H9 (cell line): ENCODE data around the gene HRH1. TPM values are rescaled to one million over a fixed set of nuclear protein-coding genes. Genes with fewer than 3 reads are reported as not detected.

ENCODE experiments used
- DNase-seq: peaks from one replicate; pipeline ENCODE4 v3.0.0-alpha.2; 2017
- H2AFZ ChIP-seq: one replicate; pipeline ENCODE4 v1.6.1; 2013; ENCODE audit warnings: mild to moderate bottlenecking, low read length, control low read depth, moderate library complexity
- H2AK5ac ChIP-seq: 2 replicates; pipeline ENCODE4 v1.6.1; 2013; ENCODE audit warnings: low read length, control low read depth, mixed read lengths; ENCODE audit not compliant: insufficient read length
- H2BK120ac ChIP-seq: one replicate; pipeline ENCODE4 v1.6.1; 2013; ENCODE audit warnings: low read depth, mild to moderate bottlenecking, low read length, control low read depth, inconsistent platforms; ENCODE audit not compliant: poor library complexity, severe bottlenecking
- H2BK12ac ChIP-seq: 2 replicates; pipeline ENCODE4 v1.6.1; 2013; ENCODE audit warnings: low read length, control low read depth, mixed read lengths, low read depth; ENCODE audit not compliant: insufficient read length
- H2BK15ac ChIP-seq: 2 replicates; pipeline ENCODE4 v1.6.1; 2013; ENCODE audit warnings: low read depth, low read length, control low read depth
- H2BK20ac ChIP-seq: one replicate; pipeline ENCODE4 v1.6.1; 2013; ENCODE audit warnings: low read depth, mild to moderate bottlenecking, low read length, control low read depth, inconsistent platforms; ENCODE audit not compliant: poor library complexity, severe bottlenecking
- H2BK5ac ChIP-seq: 2 replicates; pipeline ENCODE4 v1.6.1; 2013; ENCODE audit warnings: low read length, control low read depth, mixed read lengths; ENCODE audit not compliant: insufficient read length
- H3K14ac ChIP-seq: 2 replicates; pipeline ENCODE4 v1.6.1; 2013; ENCODE audit warnings: low read length, control low read depth; ENCODE audit not compliant: insufficient read depth
- H3K18ac ChIP-seq: 2 replicates; pipeline ENCODE4 v1.6.1; 2013; ENCODE audit warnings: low read depth, mild to moderate bottlenecking, mixed read lengths, low read length, control low read depth; ENCODE audit not compliant: insufficient read length
- H3K23ac ChIP-seq: 2 replicates; pipeline ENCODE4 v1.6.1; 2013; ENCODE audit warnings: low read length, control low read depth, mixed read lengths, low read depth; ENCODE audit not compliant: insufficient read length
- H3K23me2 ChIP-seq: 2 replicates; pipeline ENCODE4 v1.6.1; 2013; ENCODE audit warnings: low read depth, mild to moderate bottlenecking, mixed read lengths, low read length, control low read depth; ENCODE audit not compliant: insufficient read length, poor library complexity, severe bottlenecking
- H3K27ac ChIP-seq: 2 replicates; pipeline ENCODE4 v1.5.1; 2013; ENCODE audit warnings: low read length, control low read depth, mixed read lengths, low read depth; ENCODE audit not compliant: insufficient read length
- H3K27me3 ChIP-seq: 2 replicates; pipeline ENCODE4 v1.6.1; 2013; ENCODE audit warnings: low read length, control low read depth, inconsistent platforms; ENCODE audit not compliant: insufficient read depth
- H3K4ac ChIP-seq: 2 replicates; pipeline ENCODE4 v1.6.1; 2013; ENCODE audit warnings: low read depth, mild to moderate bottlenecking, control low read depth, inconsistent platforms, low read length, moderate library complexity
- H3K4me1 ChIP-seq: 2 replicates; pipeline ENCODE4 v1.6.1; 2013; ENCODE audit warnings: low read length, control low read depth, inconsistent platforms; ENCODE audit not compliant: insufficient read depth
- H3K4me2 ChIP-seq: 2 replicates; pipeline ENCODE4 v1.6.1; 2013; ENCODE audit warnings: low read length, control low read depth, mixed read lengths; ENCODE audit not compliant: insufficient read length, insufficient read depth
- H3K56ac ChIP-seq: 2 replicates; pipeline ENCODE4 v1.6.1; 2013; ENCODE audit warnings: low read depth, mild to moderate bottlenecking, mixed read lengths, low read length, control low read depth; ENCODE audit not compliant: insufficient read length
- H3K79me1 ChIP-seq: 2 replicates; pipeline ENCODE4 v1.6.1; 2013; ENCODE audit warnings: low read depth, mild to moderate bottlenecking, moderate library complexity, low read length, control low read depth, inconsistent platforms; ENCODE audit not compliant: insufficient read depth, poor library complexity, severe bottlenecking
- H3K79me2 ChIP-seq: 2 replicates; pipeline ENCODE4 v1.6.1; 2013; ENCODE audit warnings: low read length, control low read depth, inconsistent platforms; ENCODE audit not compliant: insufficient read depth
- H3K9ac ChIP-seq: 2 replicates; pipeline ENCODE4 v1.6.1; 2013; ENCODE audit warnings: low read length, control low read depth, mixed read lengths; ENCODE audit not compliant: insufficient read length; ENCODE audit errors: extremely low read depth
- H3K9me3 ChIP-seq: one replicate; pipeline ENCODE4 v1.6.1; 2013; ENCODE audit warnings: low read depth, low read length, inconsistent platforms; ENCODE audit not compliant: control insufficient read depth
- H3T11ph ChIP-seq: one replicate; pipeline ENCODE4 v1.6.1; 2013; ENCODE audit warnings: mild to moderate bottlenecking, low read length, control low read depth, inconsistent platforms
- H4K20me1 ChIP-seq: one replicate; pipeline ENCODE4 v1.6.1; 2013; ENCODE audit not compliant: control insufficient read depth, insufficient read length, insufficient read depth
- H4K5ac ChIP-seq: 2 replicates; pipeline ENCODE4 v1.6.1; 2013; ENCODE audit warnings: low read depth, mild to moderate bottlenecking, mixed read lengths, low read length, control low read depth; ENCODE audit not compliant: insufficient read length
- H4K8ac ChIP-seq: replicated peaks from 2 replicates; pipeline ENCODE4 v1.6.1; 2013; ENCODE audit warnings: low read length, control low read depth, mixed read lengths, low read depth; ENCODE audit not compliant: insufficient read length
- H4K91ac ChIP-seq: 2 replicates; pipeline ENCODE4 v1.6.1; 2013; ENCODE audit warnings: low read depth, mild to moderate bottlenecking, moderate library complexity, mixed read lengths, low read length, control low read depth; ENCODE audit not compliant: insufficient read length
- H3K27ac Mint-ChIP-seq, 3 experiments: 2 replicates in 2 of 3; 3 replicates in 1 of 3; pipeline ENCODE4 v1.8.0; 2020 to 2021; ENCODE audit warnings: mixed read lengths in 3 of 3, mild to moderate bottlenecking in 1 of 3, moderate library complexity in 1 of 3
- H3K27me3 Mint-ChIP-seq: 2 replicates; pipeline ENCODE4 v1.8.0; 2021; ENCODE audit warnings: low read depth, mild to moderate bottlenecking, moderate library complexity, mixed read lengths
- H3K36me3 Mint-ChIP-seq, 3 experiments: 2 replicates in 2 of 3; 3 replicates in 1 of 3; pipeline ENCODE4 v1.8.0; 2020 to 2021; ENCODE audit warnings: low read depth in 3 of 3, mixed read lengths in 3 of 3; ENCODE audit not compliant: insufficient read depth in 1 of 3
- H3K4me1 Mint-ChIP-seq, 2 experiments: 2 replicates each; pipeline ENCODE4 v1.8.0; 2020; ENCODE audit warnings: mixed read lengths in 2 of 2
- H3K4me3 Mint-ChIP-seq, 2 experiments: 2 replicates in 1 of 2; 3 replicates in 1 of 2; pipeline ENCODE4 v1.8.0; 2020 to 2021; ENCODE audit warnings: mild to moderate bottlenecking in 2 of 2, mixed read lengths in 2 of 2, moderate library complexity in 1 of 2
- H3K9me3 Mint-ChIP-seq, 2 experiments: 2 replicates in 1 of 2; 3 replicates in 1 of 2; pipeline ENCODE4 v1.8.0; 2020; ENCODE audit warnings: mild to moderate bottlenecking in 2 of 2, mixed read lengths in 2 of 2, moderate library complexity in 1 of 2
- WGBS: extraction: QIAGEN DNeasy Blood & Tissue Kit; methylation state at CpG from one replicate; pipeline ENCODE4 v1.1.7; 2013; ENCODE audit warnings: missing lambda C conversion rate, low lambda C conversion rate, mixed read lengths; ENCODE audit not compliant: insufficient read length; ENCODE audit errors: extremely low coverage; 5-methylcytosine and 5-hydroxymethylcytosine counted together
- total RNA-seq: library from RNA; stranded (reverse); gene quantifications from 2 replicates; pipeline ENCODE4 v1.2.1, GENCODE V29; 2021
- TF ChIP-seq, protein P1 (sequence below): fragments of 200-600 bp; sonication (generic); conservative IDR thresholded peaks from 3 replicates; pipeline ENCODE4 v1.8.0; 2021; ENCODE audit warnings: antibody characterized with exemption, mild to moderate bottlenecking

Gene HRH1
- total RNA-seq, 1 experiment from 2014 or later: 0.74 TPM

DNA sequence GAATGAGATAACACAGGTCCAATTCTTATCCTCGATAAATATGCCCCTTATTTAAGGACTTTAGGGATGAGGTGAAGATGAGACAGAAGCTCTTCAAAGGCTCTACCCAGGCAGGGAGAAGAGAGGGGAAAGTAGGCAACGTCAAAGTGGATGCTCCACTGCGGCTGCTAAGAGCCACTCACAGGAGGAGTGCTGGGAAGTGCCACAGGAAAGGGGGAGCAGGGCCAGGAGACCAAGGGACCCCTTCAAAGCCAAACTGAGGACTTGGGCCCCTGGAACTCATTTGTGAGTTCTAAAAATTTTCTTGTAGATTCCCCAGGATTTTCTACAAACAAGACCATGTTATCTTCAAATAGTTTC lies 70.6 kb downstream of the HRH1 start:
- no peak overlapping the region for H3K23ac ChIP-seq
- no peaks in the 10 kb centered on the region for H4K20me1 ChIP-seq
- no peak overlapping the region for H3K27ac Mint-ChIP-seq
- no peaks in the 10 kb centered on the region for H3K9me3 Mint-ChIP-seq
- peaks cover 5% of the 10 kb centered on the region for H3K27me3 Mint-ChIP-seq
- H2BK20ac ChIP-seq: no peak overlapping the region
- H3K9me3 ChIP-seq: no peaks in the 10 kb centered on the region
- no peak overlapping the region for H3K14ac ChIP-seq
- H3K79me1 ChIP-seq: no peaks in the 10 kb centered on the region
- H2AFZ ChIP-seq: no peak overlapping the region
- H2BK12ac ChIP-seq: no peak overlapping the region
- no CpG with 5 or more reads among the region's 3 CpGs for WGBS
- H3K36me3 Mint-ChIP-seq: no peaks in the 10 kb centered on the region
- no peak overlapping the region for H3K9ac ChIP-seq
- no peak overlapping the region for H3K27ac ChIP-seq
- no peak overlapping the region for H3T11ph ChIP-seq
- H4K91ac ChIP-seq: no peak overlapping the region
- H3K4me3 Mint-ChIP-seq: no peak overlapping the region
- peaks cover 0 to 3% of the 10 kb centered on the region in 2 experiments; a peak in 2 of 4 replicates for H3K4me1 Mint-ChIP-seq
- TF ChIP-seq, protein P1, sequence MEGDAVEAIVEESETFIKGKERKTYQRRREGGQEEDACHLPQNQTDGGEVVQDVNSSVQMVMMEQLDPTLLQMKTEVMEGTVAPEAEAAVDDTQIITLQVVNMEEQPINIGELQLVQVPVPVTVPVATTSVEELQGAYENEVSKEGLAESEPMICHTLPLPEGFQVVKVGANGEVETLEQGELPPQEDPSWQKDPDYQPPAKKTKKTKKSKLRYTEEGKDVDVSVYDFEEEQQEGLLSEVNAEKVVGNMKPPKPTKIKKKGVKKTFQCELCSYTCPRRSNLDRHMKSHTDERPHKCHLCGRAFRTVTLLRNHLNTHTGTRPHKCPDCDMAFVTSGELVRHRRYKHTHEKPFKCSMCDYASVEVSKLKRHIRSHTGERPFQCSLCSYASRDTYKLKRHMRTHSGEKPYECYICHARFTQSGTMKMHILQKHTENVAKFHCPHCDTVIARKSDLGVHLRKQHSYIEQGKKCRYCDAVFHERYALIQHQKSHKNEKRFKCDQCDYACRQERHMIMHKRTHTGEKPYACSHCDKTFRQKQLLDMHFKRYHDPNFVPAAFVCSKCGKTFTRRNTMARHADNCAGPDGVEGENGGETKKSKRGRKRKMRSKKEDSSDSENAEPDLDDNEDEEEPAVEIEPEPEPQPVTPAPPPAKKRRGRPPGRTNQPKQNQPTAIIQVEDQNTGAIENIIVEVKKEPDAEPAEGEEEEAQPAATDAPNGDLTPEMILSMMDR: no peak
- H2BK15ac ChIP-seq: no peak overlapping the region
- no peaks in the 10 kb centered on the region for H3K79me2 ChIP-seq
- no peak overlapping the region for H2BK5ac ChIP-seq
- H3K27me3 ChIP-seq: no peaks in the 10 kb centered on the region
- no peak for DNase-seq
- H3K18ac ChIP-seq: no peak overlapping the region
- no peak overlapping the region for H3K4ac ChIP-seq
- no peak overlapping the region for H4K8ac ChIP-seq
- H3K4me2 ChIP-seq: no peak overlapping the region
- H3K4me1 ChIP-seq: no peaks in the 10 kb centered on the region
- no peak overlapping the region for H3K56ac ChIP-seq
- H4K5ac ChIP-seq: no peak overlapping the region
- H3K23me2 ChIP-seq: no peaks in the 10 kb centered on the region
- H2BK120ac ChIP-seq: no peak overlapping the region
- H2AK5ac ChIP-seq: no peak overlapping the region
